ENCODE data around the gene ETS2.
A peak's percentile ranks its signal among the peaks of the same experiment; 100 is the strongest.
"Not testable (repeated sequence)": the region's sequence is repeated elsewhere in the genome, so short reads cannot be mapped to it uniquely, and the experiment has no call there.

Gene ETS2

DNA sequence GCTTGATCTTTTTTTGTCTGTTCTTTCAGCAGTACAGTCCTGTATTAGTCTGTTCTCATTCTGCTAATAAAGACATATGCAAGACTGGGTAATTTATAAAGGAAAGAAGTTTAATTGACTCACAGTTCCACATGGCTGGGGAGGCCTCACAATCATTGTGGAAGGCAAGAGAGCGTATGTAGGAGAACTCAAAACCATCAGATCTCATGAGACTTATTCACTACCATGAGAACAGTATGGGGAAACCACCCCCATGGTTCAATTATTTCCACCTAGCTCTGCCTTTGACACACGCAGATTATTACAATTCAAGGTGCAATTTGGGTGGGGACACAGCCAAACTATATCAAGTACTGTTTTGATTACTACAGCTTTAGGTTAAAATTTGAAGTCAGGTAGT is 39.6 kb downstream of the ETS2 start:
- not testable (repeated sequence) for ATAC-seq; H3K4me1 Mint-ChIP-seq; H3K27ac Mint-ChIP-seq; H3K9me3 Mint-ChIP-seq; H3K36me3 Mint-ChIP-seq; H3K4me3 Mint-ChIP-seq; DNase-seq (ENCODE audit: low spot score in 2 of 2)

DNA sequence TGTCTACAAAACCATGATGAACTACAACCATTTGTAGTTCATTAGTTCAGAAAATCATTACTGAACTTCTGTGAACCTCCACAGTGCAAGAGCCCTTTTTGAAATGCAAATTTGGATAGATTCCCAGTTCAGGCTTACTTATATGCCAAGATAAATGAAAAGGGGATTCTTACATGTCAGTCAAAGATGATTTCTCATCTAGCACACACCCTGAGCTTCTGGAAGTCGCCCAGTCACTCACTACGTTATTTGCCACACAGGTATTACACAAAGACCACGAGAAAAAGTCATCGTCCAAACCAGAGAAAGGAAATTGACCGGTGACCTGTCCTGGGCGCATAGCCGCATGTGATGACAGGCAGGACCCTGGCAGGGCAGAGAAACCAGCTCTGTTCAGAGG is 41.8 kb downstream of the ETS2 start:
- no peaks in the 10 kb centered on the region for H3K36me3 Mint-ChIP-seq
- H3K27ac Mint-ChIP-seq = no peak overlapping the region
- no peak overlapping the region for H3K4me3 Mint-ChIP-seq
- no peak for DNase-seq (ENCODE audit: low spot score in 2 of 2)
- no peaks in the 10 kb centered on the region for H3K4me1 Mint-ChIP-seq
- ATAC-seq = no peak
- H3K9me3 Mint-ChIP-seq = no peaks in the 10 kb centered on the region

DNA sequence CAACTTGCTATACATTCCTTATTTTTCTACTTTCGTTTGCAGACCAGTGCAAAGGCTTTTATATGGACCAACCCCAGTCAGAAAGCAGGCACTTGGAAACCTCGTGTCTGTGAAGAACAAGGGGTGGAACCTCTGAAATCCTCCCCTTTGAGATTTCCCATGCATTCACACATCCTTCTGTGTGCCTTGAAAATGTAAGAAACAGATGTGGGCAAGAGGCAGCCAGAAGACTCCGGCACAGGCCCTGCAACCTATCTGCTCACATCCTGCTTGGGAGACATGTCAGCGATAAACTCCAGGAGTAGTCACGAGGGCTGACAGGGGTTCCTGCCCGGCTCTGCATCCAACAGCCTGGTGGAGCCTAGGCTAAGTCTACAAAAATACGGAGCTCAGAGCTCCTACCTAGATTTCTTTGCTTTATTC is 42.5 kb downstream of the ETS2 start:
- DNase-seq (ENCODE audit: low spot score in 2 of 2) = no peak
- no peak overlapping the region for H3K4me3 Mint-ChIP-seq
- H3K36me3 Mint-ChIP-seq = no peaks in the 10 kb centered on the region
- ATAC-seq = no peak
- H3K27ac Mint-ChIP-seq = no peak overlapping the region
- no peaks in the 10 kb centered on the region for H3K4me1 Mint-ChIP-seq
- H3K9me3 Mint-ChIP-seq = no peaks in the 10 kb centered on the region

DNA sequence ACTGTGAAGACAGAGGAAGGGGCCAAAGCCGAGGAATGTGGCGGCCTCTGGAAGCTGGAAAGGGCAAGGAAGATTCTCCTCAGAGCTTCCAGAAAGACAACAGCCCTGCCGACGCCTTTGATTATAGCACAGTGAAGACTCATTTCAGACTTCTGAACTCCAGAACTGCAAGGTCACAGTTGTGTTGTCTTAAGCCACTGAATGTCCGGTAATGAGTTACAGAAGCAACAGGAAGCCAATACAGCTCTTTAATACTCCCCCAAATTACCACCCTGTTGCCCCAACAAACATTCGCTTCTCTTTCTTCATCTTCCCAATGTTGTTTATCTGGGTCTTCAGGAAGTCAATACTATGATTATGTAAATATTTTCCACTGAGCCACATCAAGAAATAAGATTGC is 44.0 kb downstream of the ETS2 start:
- H3K4me3 Mint-ChIP-seq = no peak overlapping the region
- DNase-seq (ENCODE audit: low spot score in 2 of 2) (no peak), ATAC-seq (no peak)
- H3K27ac Mint-ChIP-seq = no peak overlapping the region
- no peaks in the 10 kb centered on the region for H3K4me1 Mint-ChIP-seq
- no peaks in the 10 kb centered on the region for H3K9me3 Mint-ChIP-seq
- H3K36me3 Mint-ChIP-seq = no peaks in the 10 kb centered on the region

DNA sequence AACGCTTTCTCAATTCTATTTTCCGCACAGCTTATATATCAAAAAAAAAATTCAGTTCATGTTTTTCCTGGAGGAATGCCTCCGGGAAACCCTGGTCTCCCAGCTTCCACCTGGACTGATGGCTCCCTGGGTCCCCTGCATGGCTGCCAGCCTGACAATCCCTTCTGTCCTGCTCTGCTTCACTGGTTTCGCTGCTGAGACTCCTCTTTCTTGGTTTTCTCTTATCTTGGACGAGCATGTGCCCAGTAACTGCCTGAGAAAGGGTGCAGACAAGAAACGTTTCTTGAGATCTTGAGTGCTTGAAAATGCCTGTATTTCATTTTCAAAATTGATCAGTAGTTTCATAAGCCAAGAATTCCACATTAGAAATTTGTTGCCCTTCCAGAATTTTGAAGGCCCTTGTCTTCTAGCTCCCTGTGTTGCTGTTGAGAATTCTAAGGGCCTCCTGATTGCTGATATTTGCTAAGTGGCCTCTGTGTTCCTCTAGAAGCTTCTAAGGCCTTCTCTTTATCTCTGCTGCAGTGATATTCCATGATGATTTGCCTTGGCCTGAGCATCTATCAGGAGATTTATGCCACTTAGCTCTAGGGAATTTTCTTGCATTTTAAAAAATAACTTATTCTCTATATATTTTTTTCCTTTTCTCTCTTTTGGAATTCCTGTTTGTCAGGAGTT is 44.7 kb downstream of the ETS2 start:
- Mint-ChIP-seq H3K36me3 (no peaks in the 10 kb centered on the region), H3K4me3 (no peak overlapping the region), H3K9me3 (no peaks in the 10 kb centered on the region), H3K27ac (no peak overlapping the region), H3K4me1 (no peaks in the 10 kb centered on the region)
- no peak for ATAC-seq
- DNase-seq (ENCODE audit: low spot score in 2 of 2) = no peak

DNA sequence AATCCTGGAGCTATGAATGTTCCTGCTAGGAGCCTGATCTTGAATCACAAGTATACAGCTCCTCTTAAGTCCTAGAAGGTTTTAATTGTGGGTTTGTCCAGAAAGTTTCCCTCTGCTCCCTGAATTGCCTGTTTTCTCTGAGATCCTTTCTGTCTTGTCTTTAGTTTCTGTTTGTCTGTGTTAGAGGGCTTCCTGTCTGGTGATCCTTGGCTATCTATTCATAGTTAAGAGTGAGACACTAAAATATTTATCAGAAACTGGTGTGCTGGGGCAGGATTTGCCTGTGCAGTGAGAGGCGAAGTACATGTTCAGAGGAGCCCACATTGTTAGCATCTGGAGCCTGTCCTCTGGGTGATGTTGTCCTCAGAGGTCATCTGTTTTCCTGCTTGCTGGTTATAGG is 45.4 kb downstream of the ETS2 start:
- DNase-seq (ENCODE audit: low spot score in 2 of 2) (no peak), ATAC-seq (no peak)
- no peaks in the 10 kb centered on the region for H3K36me3 Mint-ChIP-seq
- H3K27ac Mint-ChIP-seq = no peak overlapping the region
- no peaks in the 10 kb centered on the region for H3K4me1 Mint-ChIP-seq
- H3K9me3 Mint-ChIP-seq = no peaks in the 10 kb centered on the region
- no peak overlapping the region for H3K4me3 Mint-ChIP-seq

DNA sequence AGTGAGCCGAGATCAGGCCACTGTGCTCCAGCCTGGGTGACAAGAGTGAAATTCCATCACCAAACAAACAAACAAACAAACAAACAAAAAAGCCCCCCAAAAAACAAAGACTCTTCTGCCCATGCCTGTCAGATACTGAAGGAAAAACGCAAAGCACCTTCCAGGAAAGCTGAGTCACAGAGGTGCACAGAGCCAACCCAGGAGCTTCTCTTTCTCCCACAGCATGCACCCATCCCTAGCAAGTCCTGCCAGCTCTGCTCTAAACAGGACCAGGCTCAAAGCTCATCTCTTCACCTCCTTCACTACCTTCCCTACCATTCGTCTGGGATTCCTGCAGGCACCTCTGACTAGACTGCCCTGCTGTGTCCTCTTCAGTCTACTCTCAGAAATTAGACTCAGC is 46.5 kb downstream of the ETS2 start:
- no peak for ATAC-seq
- no peak for DNase-seq (ENCODE audit: low spot score in 2 of 2)
- H3K9me3 Mint-ChIP-seq = no peaks in the 10 kb centered on the region
- no peak overlapping the region for H3K4me3 Mint-ChIP-seq
- H3K27ac Mint-ChIP-seq = no peak overlapping the region
- H3K36me3 Mint-ChIP-seq = no peaks in the 10 kb centered on the region
- no peaks in the 10 kb centered on the region for H3K4me1 Mint-ChIP-seq

DNA sequence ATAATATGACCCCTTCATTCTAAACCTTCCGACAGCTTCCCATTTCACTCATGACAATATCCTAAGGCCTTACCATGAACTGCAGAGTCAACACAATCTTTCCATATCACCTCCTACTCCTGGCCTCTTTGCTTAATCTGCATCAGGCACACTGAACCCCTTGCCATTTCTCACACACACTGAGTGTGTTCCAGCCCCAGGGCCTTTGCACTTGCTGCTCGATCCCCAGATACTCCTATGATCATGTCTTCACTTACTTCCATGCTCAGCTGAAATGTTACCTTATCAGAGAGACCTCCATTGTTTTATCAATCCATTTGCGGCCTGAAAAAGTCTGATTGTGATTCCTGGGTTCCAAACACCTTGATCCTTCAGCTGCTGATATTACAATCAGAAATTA is 47.0 kb downstream of the ETS2 start:
- Mint-ChIP-seq H3K4me3 (no peak overlapping the region), H3K27ac (no peak overlapping the region), H3K4me1 (no peaks in the 10 kb centered on the region), H3K9me3 (no peaks in the 10 kb centered on the region), H3K36me3 (no peaks in the 10 kb centered on the region)
- ATAC-seq (no peak), DNase-seq (ENCODE audit: low spot score in 2 of 2) (no peak)

DNA sequence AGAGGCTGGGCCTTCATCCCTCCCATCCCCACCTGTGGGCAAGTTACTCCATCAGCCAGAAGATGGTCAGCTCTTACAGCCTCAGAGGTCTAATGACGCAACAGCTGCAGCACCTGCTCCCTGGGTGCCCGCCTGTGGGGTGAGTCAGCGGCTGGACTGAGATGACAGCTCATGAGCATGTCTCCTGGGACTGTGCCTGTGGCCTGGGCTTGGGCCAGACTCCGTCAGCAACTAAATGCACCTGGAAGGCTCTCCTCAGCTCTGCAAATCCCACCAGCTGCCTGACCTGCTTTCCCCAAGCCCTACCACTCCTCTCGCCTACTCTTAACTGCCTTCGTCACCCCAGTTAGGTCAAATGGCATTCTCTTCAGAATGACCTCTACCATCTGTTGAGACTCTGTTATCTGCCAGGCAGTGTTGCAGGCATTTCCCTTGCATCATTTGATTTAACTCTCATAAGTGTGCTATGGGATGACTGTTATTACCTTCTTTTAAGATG is 47.7 kb downstream of the ETS2 start:
- H3K4me3 Mint-ChIP-seq = no peak overlapping the region
- no peaks in the 10 kb centered on the region for H3K9me3 Mint-ChIP-seq
- H3K4me1 Mint-ChIP-seq = no peaks in the 10 kb centered on the region
- H3K27ac Mint-ChIP-seq = no peak overlapping the region
- no peak for DNase-seq (ENCODE audit: low spot score in 2 of 2)
- ATAC-seq = peak; percentile 62
- no peaks in the 10 kb centered on the region for H3K36me3 Mint-ChIP-seq

DNA sequence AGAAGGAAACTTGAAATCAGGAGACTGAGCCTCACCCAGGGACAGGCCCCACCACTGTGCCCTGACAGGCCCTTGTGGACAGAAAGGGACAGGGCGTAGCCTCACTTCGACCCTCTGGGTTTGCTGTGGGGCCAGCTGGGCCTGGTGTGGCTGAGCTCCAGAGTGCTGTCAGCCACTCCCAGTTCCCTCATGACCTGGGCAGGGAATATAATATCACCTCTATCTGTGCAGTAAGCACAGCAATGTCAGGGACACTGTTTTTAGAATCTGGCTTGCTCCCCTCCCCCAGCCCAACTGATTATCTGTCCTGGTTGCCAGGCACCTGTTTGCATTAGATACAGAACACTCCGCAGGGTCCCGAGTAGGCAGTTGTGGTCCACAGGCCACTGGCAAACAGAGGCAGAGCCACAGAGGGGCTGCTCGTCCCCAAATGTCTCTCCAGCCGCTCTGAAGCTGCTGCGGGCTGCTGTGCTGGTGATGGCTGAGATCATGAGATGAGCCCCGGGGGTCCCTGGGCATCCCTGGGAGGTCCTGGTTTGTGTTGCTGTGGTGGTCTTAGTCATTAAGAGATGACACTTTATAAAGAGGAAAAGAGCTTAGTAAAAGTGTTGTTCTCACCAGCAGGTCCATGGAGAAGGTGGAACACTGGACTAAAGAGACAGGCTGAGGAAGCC is 51.6 kb downstream of the ETS2 start:
- no peaks in the 10 kb centered on the region for H3K4me1 Mint-ChIP-seq
- H3K27ac Mint-ChIP-seq = peak overlapping the region; percentile 5
- H3K4me3 Mint-ChIP-seq = no peak overlapping the region
- DNase-seq (ENCODE audit: low spot score in 2 of 2) (no peak), ATAC-seq (no peak)
- H3K9me3 Mint-ChIP-seq = no peaks in the 10 kb centered on the region
- H3K36me3 Mint-ChIP-seq = no peaks in the 10 kb centered on the region

DNA sequence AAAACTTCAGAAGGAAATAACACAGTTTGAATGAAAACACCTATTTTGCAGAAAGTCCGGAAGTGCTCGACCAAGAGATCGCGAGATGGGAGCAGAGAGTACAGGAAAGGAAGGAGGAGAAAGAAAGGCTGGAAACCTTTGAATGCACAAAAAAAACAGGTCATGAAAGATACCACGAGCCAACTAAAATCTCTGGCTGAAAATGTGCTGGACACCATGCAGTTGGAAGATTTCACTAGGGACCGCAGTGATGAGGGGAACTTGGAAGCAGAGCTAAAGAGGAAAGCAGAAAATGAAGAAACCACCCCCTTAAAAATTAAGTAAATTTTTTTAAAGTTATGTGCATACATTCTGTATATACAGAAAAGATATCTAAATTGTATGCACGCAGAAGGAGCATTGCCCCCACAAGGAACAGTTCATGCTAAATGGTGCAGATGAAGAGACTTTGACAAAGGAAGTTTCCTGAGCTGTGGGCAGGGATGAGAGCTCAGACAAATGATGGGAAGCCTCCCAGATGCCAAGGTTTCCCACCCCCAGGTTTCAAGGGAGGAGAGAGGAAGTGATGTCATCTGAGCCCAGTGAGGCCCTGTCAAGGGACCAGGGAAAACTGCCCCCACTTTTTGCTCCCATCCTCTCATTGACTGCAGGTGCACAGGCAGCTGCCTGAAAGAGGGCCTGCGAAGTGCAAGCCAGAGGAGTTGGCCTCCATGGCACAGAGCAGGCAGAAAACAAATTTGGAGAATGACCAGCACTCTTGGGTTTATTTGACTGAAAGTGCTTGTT is 52.5 kb downstream of the ETS2 start:
- Mint-ChIP-seq H3K27ac (peak overlapping the region; percentile 5), H3K9me3 (no peaks in the 10 kb centered on the region), H3K36me3 (no peaks in the 10 kb centered on the region), H3K4me3 (no peak overlapping the region), H3K4me1 (no peaks in the 10 kb centered on the region)
- ATAC-seq = no peak
- no peak for DNase-seq (ENCODE audit: low spot score in 2 of 2)

DNA sequence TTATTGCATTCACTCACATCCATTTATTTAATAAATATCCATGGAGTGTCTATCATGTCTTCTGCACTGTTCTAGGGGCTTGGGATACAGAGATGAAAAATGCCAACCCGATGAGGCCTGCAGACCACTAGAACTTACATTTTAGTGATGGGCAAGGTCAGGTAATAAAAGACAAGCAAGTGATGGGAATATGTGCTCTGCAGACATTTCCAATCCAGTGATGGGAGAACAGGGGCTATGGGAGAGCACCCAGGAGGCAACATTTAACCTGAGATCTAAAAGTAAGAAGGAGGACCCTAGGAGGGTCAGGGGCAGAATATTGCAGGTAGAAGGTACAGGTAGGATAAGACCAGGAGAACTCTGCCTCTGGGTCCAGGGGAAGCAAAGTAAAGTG is 53.1 kb downstream of the ETS2 start:
- Mint-ChIP-seq H3K27ac (no peak overlapping the region), H3K4me3 (no peak overlapping the region)
- no peak for ATAC-seq

DNA sequence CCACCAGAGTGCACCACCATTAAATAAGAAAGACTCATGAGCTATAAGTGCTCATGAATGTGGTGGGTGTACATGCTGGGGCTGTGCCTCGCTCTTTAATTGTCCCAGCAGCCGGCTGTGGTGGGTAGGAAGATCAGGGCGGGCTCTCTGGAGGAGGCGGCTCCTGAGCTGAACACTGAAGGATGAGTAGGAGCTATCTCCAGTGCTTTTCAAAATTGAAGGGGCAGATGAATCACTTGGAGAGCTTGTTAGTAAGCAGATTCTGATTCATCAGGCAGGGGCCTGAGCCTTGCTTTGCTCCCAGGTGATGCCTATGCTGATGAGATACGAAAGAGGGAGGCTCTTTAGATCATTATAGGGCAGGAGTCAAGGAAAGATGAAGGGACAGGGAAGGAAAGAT is 54.1 kb downstream of the ETS2 start:
- ATAC-seq (no peak), DNase-seq (ENCODE audit: low spot score in 2 of 2) (no peak)
- H3K4me3 Mint-ChIP-seq = no peak overlapping the region
- H3K9me3 Mint-ChIP-seq = no peaks in the 10 kb centered on the region
- no peak overlapping the region for H3K27ac Mint-ChIP-seq
- no peaks in the 10 kb centered on the region for H3K4me1 Mint-ChIP-seq
- H3K36me3 Mint-ChIP-seq = no peaks in the 10 kb centered on the region

More for the DNA sequence above, 53.1 kb downstream of the ETS2 start:
- Mint-ChIP-seq H3K36me3 (no peaks in the 10 kb centered on the region), H3K4me1 (no peaks in the 10 kb centered on the region), H3K9me3 (no peaks in the 10 kb centered on the region)
- DNase-seq (ENCODE audit: low spot score in 2 of 2) = no peak

DNA sequence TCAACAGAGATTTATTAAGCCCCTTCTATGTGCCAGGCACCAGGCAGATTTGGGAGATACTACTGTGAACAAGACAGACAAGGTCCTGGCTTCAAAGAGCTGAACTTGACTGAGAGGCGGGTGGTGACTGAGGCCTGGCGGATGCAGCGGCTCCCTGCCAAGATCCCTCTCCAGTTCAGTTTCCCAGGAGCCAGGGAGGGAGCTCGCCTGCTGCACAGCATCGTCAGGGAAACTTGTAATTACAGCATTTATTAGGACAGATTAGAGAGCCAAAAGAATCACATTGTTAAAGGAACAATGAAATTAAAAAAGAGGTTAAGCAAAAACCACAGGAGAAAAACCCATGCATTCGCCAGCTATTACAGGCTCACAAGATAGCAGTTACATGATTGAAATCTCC is 55.3 kb downstream of the ETS2 start:
- no peak for ATAC-seq
- Mint-ChIP-seq H3K4me1 (no peaks in the 10 kb centered on the region), H3K9me3 (no peaks in the 10 kb centered on the region), H3K4me3 (no peak overlapping the region), H3K27ac (no peak overlapping the region), H3K36me3 (no peaks in the 10 kb centered on the region)
- DNase-seq (ENCODE audit: low spot score in 2 of 2) = no peak

DNA sequence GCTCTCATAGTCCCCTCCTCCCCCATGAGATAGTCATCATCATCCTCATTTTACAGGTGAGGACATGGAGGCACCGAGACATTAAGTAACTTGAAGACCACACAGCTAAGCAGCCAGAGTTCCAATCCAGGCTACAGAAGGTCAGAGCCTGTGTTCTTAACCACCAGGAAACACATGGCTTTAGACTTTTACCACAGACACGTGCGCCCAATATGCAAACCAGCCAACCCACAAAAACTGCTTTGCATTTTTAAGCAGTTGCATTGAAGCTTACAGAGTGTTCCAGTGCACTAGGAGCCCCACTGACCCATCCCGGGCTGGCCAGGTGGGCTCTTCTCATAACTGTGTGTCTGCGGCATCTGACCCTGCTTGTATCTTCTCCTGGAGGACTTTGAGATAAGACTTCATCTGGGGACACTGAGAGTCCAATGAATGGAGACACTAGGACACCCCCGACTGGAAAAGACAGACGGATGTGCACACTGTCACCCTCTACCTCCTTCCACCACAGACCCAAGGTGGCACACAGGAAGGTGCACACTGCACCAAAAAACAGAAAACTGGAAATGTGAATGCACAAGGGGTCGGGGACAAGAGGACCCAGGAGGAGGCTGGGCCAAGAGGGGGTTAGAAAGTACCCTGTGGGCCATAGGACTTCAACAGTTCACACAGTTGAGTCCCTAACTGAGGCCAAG is 56.4 kb downstream of the ETS2 start:
- Mint-ChIP-seq H3K9me3 (no peaks in the 10 kb centered on the region), H3K4me1 (no peaks in the 10 kb centered on the region), H3K36me3 (no peaks in the 10 kb centered on the region), H3K4me3 (no peak overlapping the region), H3K27ac (no peak overlapping the region)
- no peak for ATAC-seq
- DNase-seq (ENCODE audit: low spot score in 2 of 2) = no peak

All from stimulated activated effector memory CD8-positive, alpha-beta T cell treated with anti-CD3 and anti-CD28 coated beads, Interleukin-12 subunit alpha, Interleukin-12 subunit beta, amount 100 ng/mL, for 72 hours (primary cell).